GM21576 (cell line): ENCODE results near the gene WEE2.
A peak's percentile ranks its signal among the peaks of the same experiment; 100 is the strongest.
"Not testable (repeated sequence)": the region's sequence is repeated elsewhere in the genome, so short reads cannot be mapped to it uniquely, and the experiment has no call there.

Experiments used
- ATAC-seq: cut with Tn5 transposase; IDR thresholded peaks from one replicate; pipeline ENCODE4 v1.9.1; 2021; ENCODE audit warnings: mild to moderate bottlenecking, moderate library complexity; ENCODE audit not compliant: unreplicated experiment

WEE2 gene

DNA sequence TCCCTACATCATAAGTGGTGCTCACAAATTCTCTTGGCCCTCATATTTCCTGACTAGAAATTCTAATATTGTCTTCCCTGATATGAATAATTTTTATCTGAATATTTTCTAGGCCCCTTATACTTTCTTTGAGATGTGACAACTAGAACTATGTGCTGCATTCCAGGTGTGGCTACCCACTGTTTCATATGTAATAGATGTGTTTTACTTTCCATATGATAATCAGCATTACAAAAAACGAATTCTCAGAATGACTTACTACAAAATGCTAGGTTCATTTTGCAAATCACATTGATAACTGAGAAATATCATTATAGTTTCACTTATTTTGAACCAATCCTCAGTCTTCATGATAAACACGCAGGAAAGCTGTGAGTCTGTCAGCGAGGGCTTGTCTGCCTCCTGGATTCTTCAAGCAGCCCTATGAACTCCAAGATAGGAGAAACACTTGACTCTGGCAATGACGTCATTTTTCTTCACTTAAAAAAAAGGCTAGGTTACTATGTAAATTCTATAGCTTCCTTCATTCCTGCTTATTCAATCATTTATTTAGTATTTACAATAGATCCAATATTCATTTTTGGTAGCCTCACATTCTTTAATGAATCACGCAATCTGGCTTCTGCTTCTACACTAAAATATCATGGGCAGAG lies 4.6 kb downstream of the WEE2 start:
- ATAC-seq, result no peak

DNA sequence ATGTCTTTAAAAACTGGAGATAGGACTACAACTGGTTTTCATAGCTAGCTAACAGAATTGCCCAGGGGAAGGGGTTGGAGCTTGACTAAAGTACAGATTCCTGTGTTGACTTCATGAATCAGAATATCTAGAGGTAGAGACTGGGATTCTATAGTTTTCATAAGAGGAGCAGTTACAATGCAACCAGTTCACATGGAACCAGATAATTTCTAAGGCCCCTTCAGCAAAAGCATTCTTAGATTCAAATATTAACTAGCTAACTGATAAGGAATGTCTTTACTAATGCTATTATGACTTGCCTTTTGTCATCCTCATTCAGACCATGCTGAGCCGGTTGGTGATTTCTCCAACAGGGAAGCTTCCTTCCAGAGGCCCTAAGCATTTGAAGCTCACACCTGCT lies 5.7 kb downstream of the WEE2 start:
- no peak for ATAC-seq

DNA sequence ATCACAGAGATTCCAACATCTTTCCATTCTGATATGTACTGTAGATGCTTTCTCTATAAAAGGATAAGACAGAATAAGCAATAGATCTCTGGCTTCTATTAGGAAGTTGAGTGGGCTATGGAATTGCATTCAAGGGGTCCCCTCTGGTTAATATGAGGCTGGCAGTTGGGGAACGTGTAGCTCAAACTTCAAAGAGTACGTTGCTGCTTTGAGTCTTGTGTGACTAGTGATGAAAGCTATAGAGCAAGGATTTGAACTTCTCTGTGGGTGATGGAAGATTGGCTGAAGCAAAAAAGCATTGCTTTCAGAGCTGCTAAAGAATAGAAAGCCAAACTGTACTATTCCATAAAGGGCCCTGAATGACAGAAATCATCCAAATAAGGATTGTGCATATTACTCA lies 6.4 kb downstream of the WEE2 start:
- no peak for ATAC-seq

DNA sequence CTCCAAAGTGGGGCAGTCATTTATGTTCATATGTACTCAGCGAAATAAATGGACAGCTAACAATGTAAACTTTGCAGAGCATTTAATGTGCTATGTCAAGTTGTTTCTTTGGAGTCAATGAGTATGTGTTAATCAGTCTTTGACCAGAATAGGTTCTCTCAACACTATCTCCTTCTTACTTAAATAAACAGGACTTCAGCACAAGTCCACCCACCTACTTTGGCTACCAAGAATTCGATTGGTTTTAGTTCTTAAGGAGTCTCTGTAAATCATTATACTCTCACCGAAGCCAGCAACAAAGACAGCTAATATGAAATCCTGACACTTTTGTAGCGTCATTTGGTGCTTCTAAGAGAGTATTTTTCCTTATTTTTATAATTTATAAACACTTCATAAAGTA lies 6.9 kb downstream of the WEE2 start:
- no peak for ATAC-seq

DNA sequence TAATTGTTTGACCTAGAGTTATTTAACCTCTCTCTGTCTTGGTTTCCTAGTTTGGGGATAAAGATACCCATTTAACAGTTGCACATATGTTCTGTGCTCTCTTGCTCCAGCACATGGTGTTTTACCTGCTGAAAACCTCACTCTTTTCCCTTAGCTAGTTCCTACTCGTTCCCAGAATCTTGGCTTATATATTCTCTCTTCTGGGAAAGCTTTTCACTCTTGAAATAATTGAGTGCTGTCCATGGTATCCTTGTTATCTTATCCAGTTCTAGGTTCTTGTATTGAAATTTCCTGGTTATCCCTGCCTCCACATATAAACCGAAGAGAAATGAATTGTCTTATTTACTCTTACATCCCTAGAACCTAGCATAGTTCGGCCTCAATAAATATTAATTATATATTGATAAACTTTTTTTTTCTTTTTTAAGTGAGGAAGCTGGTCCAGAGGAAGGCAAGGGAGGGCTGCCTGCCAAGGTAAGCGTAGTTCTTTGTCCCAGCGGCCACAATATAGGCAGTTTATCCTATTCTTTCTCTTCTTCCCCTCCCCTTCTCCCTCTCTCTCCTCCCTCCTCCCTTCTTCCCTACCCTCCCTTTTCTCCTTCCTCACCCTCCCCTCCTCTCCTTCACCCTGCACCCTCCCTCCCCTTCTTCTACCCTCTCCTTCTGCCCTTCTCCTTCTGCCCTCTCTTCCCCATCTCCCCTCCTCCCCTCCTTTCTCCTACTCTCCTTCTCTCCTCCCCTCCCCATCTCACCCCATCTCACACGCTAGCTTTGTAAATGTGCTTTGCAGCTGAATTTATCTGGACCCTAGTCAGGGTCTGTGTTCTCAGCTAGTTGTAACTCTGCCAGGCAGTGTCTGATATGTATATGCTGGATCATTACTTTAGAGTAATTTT lies 7.9 kb downstream of the WEE2 start:
- no peak for ATAC-seq

DNA sequence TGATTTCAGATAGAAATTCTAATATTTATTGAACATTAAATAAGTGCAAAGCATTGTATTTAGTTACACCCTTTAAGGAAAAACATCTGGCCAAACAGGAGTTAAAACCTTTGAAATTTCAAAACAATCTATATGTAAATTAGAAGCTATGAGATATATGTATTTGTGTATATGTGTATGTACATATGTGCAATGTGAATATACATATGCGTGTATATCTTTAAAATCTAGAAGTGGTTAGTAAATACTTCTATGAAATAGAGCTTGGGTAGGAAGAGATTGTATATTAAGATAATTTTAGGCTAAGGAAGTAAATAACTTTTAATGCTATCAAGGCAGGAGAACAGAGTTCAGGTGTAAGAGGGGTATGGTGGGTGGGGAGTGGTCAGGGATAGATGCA lies 9.3 kb downstream of the WEE2 start:
- no peak for ATAC-seq

DNA sequence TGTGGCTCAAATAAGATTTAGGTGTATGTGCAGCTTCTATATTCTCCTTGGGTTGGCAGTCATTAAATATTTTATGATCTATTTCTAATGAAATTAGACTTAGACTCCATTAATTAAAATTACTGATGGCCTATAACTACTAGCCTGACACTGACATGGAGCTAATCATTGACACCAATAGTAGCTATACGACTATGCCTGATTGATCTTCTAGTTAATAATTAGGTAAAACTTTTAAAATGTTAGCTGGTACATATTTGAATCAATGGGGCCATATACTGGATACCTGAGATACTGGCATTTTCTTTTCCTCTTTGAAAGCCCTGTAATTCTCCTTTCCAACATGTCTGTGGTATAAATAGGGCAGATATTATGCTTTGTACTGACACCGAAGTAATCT lies 14.4 kb downstream of the WEE2 start:
- no peak for ATAC-seq

DNA sequence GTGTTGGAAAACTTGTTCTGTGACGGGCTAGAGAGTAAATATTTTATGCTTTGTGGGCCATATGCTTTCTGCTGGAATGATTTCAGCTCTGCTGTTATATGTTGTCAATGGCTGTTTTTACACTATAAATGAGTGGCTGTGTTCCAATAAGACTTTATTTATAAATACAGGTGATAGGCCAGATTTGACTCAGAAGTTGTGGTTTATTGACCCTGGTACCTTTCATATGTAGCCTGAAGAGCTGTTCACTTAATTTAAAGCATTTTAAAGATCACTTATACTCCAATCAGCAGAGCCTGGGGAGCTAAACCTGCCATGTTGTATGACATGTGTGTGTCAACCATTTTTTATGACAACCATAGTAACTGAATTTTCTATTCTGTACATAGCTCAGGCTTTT lies 20.9 kb downstream of the WEE2 start:
- no peak for ATAC-seq

DNA sequence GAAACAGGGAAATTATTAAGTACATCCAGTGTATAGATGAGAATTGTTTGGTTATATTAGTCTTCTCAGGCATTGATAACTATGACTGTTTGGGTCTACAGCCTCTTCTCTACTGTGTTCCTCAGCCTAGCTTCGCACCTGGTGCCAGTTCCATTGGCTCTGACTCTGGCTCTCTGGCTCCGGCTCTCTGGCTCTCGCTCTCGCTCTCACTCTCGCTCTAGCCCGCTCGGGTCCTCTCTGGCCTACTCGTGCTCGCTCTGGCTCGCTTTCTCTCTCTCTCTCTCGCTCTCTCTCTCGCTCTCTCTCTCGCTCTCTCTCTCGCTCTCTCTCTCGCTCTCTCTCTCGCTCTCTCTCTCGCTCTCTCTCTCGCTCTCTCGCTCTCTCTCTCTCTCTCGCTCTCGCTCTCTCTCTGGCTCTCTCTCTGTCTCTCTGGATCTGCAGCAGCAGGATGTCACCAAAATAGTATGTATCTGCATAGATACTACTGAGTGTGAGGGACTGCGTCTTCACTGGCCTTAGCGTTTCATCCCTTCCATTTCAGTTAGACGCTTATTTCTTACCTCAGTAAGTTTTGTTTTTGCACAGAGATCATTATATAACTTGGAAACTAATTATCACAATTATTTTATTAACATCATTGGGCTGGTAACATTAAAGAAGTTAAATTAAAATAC lies 23.5 kb downstream of the WEE2 start:
- no peak for ATAC-seq

DNA sequence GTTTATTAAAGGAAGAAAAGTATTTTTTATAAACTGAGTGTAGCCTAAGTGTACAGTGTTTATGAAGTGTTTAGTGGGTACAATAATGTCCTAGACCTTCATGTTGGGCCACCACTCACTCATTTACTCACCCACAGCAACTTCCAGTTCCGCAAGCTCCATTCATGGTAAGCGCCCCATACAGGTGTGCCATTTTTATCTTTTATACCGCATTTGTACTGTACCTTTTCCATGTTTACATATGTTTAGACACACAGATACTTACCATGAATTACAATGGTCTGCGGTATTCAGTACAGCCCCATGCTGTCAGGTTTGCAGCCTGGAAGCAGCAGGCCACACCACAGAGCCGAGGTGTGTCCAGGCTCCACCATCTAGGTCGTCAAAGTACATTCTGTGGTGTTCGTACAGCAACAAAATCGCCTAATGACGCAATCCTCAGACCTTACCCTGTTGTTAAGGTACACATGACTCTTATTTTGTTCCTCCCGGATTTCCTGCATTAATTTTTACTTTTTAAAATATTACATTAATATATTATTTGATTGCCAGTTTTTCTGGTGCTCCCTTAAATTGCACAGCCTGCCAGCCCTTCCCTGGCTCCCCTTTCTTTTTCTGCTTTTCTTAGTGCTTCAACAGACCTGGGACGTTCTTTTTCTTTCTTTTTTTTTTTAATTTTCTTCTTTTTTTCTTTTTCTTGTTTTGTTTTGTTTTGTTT lies 29.1 kb downstream of the WEE2 start:
- ATAC-seq, result no peak

DNA sequence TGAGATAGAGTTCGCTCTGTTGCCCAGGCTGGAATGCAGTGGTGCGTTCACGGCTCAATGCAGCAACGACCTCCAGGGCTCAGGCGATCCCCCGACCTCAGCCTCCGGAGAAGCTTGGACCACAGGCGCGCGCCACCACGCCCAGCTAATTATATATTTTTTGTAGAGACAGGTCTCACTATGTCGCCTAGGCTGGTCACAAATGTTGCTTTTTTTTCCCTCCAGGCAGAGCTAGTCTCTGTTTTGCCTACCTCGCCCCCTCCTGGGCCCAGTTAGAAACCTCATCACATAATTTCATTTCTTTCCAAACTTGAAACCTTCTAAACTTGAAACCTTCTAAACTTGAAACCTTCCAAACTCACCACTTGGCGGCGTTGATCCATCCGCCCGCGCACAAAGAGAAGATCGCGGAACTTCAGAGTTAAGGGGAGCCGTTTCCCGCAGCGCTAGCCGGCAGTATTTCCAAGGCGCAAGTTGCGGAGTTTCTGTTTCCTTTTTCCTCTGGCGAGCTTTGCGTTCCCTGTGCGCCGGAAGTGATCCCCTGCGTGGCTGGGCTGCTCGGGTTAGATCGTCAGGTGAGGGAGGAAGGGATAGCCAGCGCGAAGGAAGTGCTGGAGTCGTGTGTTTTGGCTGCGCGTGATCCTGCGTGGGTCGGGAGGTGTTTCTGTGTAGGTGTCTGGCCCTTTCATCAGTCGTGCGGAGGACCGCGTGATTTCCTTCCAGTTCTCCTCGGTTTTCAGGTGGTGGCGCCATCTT lies 29.9 kb downstream of the WEE2 start, which contains the start of gene SSBP1:
Gene SSBP1 (plus strand): TSS at position 523 of the 756 bp plus-strand sequence. CDS start 809 bp downstream, outside the sequence.
- ATAC-seq, result peak; percentile 93

DNA sequence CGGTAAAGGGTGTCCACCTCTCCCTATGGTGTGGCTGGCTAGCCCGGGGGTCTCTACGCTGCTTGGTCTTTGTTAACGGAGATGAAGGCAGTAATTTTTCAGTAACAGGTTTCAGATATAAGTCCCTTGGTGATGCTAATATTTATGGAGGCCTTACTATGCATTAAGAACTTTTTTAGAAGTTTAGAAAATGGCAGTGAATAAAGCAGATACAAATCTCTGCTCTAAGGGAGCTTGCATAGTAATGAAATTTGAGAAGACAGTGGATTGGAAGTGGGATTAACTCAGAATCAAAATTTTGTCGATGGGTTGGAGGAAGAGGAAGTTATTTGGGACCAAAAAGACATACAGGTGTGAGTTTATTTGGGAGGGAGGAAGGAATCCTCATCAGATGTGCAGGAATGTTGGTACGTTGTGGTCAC lies 30.4 kb downstream of the WEE2 start:
- ATAC-seq, result no peak

DNA sequence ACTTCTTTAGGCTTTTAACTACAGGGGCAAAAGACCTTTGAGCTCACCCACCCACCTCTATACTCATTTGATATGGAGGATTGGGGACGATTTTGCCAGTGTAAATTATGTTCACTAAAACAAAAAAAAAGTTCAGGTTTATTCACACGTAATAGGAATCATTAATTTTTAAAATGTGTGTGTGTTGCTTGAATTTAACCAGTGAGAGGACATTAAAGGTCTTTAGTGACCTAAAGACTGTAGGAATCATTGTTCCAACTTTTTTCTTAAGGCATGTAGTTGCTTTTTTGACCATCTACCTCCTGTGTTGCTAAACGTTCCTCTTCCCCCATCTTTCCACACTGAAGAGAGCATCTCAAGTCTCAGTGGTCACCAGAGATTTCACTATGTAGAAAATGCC lies 31.1 kb downstream of the WEE2 start:
- ATAC-seq, result no peak

DNA sequence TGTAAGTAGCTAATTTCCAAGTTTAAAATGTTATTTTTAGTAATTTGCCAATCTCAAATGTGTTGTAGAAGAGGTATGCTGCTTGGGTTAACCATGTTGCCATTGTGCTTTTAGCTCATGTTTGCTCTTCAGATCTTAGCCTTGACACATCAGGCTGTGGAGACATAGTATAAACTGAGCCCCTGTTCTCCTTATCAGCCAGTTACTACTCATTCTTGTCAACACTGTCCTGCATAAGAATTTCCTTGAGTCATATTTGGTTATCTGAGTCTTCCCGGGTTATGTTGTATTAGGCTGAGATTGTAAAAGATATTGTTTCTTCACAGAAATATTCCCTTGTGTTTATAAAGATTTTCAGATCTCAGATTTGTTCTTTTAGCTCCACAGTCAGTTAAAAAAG lies 34.1 kb downstream of the WEE2 start:
- no peak for ATAC-seq

DNA sequence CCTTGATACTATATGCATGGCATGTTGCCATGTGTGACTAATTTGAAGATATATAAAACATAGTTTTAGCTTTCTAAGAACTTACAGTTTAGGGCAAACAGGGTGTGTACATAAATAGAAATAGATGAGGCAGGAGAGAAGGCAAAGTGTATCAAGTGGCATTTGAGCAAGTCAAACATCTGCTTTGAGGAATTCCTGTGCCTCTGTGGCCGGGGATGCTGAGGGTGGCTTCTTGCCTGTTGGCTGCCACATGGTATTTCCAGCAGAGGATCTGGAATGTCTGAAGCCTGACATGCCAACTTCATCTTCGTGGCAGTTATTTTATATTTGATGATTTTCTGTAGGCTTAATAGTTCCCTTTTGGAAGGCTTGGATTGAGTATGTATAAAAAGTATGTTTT lies 36.0 kb downstream of the WEE2 start:
- no peak for ATAC-seq

DNA sequence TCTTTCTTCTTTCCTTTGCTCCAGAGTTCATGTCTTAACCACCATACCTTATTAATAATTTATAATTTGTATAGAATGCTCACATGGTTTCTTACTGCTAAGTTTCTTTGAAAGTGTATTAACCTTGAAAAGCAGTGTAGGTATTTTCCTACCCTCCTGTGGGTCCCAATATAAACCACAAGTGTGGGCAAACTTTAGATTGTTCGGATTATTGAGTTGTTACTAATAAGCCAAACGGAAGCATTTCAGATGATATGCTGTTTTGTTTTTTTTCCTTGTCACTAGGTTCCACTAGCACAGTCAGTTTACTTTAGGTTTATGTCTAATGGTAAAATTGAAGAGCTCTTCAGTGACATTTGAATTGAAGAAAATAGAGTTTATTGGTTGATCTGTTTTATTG lies 40.2 kb downstream of the WEE2 start:
- ATAC-seq, result no peak

DNA sequence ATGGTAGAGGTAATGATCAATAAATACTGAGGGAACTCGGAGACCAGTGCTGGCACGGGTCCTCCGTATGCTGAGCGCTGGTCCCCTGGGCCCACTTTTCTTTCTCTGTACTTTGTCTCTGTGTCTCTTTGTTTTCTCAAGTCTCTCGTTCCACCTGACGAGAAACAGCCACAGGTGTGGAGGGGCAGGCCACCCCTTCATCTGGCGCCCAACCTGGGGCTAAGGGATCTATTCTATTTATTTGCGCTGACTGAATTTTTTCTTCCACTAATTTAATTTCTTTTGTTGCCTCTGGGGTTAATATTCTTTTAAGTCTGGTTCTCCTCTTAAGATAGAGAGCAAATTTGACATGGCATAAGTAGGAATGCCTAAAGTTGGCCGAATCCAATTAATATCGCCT lies 43.8 kb downstream of the WEE2 start:
- not testable (repeated sequence) for ATAC-seq

DNA sequence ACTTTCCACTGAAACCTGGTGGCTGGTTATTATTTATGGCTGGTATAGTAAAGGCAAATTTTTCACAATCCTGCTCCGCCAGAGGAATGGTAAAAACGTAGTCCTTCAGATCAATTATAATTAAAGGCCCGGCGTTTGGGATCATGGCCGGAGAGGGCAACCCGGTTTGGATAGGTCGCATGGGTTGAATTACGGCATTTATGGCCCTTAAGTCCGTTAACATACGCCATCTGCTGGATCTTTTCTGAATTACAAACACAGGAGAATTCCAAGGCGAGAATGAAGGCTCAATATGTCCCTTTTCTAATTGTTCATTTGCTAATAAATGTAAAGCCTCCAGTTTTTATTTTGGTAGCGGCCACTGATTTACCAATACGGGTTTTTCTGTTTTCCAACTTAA lies 44.5 kb downstream of the WEE2 start:
- ATAC-seq, result no peak

DNA sequence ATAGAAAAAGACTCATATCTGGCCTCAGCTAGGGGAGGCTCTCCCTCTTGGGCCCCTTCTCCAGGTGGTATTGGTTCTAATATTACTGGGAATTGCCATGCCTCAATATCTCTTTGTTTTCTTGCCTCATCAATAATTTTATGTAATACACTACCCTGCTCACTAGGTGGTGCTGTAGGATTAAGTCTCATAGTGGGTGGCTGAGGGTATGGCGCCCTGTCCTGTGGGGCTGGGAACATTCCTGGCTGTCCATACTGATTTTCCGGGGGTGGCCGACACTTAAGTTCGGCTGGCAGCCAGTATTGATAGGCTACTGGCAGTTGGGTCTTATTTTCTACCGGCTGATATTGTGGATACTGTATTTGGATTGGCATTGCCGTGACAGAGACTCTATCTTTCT lies 46.8 kb downstream of the WEE2 start:
- ATAC-seq, result no peak

DNA sequence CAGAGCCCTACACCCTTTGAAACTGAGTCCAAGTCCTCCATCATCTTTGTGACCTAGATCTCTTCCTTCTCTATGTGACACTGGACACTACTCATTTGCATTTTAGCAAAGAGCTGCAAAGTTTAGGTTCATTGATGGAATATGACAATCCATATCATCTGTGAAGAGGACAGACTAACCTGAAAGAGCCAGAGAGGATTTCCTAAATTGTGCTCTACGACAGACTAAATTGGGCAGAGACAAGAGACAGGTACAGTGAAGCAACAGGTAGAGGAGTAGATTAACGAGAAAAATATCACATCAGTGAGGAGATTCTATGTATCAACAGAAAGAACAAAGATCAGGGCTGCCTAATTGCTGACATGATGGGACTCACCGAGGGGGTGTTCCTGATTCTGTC lies 55.6 kb downstream of the WEE2 start, which contains the start of gene TAS2R3:
Gene TAS2R3 (plus strand): TSS at position 301 of the 400 bp plus-strand sequence. CDS start 62 bp downstream, at position 363.
- ATAC-seq, result no peak
